Small intestine (tissue), 7 donors: ENCODE results near the gene CLCN2. TPM values are rescaled to one million over a fixed set of nuclear protein-coding genes. Genes with fewer than 3 reads are reported as not detected.
A peak's percentile ranks its signal among the peaks of the same experiment; 100 is the strongest.

ENCODE experiments used
- DNase-seq, 2 donors: peaks; one replicate each; pipeline versions ENCODE4 v3.0.0 to v3.0.0-alpha.2; 2013
- FAIRE-seq: peaks from 2 replicates; lab custom pipeline; 2012; peaks lifted over from hg19 to GRCh38; lab: Jason Lieb, UNC
- H3K27ac ChIP-seq, 3 donors: one replicate each; pipeline ENCODE4 v1.5.1; 2013; ENCODE audit warnings: low read length in 2 of 3, mild to moderate bottlenecking in 2 of 3, control low read depth in 1 of 3, inconsistent platforms in 1 of 3, low read depth in 1 of 3, moderate library complexity in 1 of 3
- H3K27me3 ChIP-seq, 3 donors: one replicate each; pipeline ENCODE4 v1.6.1; 2013; ENCODE audit warnings: low read length in 3 of 3, inconsistent platforms in 1 of 3; ENCODE audit not compliant: control insufficient read depth in 3 of 3, insufficient read depth in 3 of 3
- H3K36me3 ChIP-seq, 3 donors: one replicate each; pipeline ENCODE4 v1.6.1; 2013; ENCODE audit warnings: low read length in 3 of 3, inconsistent platforms in 1 of 3, low read depth in 1 of 3, mild to moderate bottlenecking in 1 of 3, moderate library complexity in 1 of 3; ENCODE audit not compliant: control insufficient read depth in 3 of 3, insufficient read depth in 2 of 3
- H3K4me1 ChIP-seq, 3 donors: one replicate each; pipeline ENCODE4 v1.6.1; 2013; ENCODE audit warnings: low read length in 2 of 3, inconsistent platforms in 1 of 3, low read depth in 1 of 3, mild to moderate bottlenecking in 1 of 3, moderate library complexity in 1 of 3; ENCODE audit not compliant: control insufficient read depth in 3 of 3, insufficient read depth in 2 of 3
- H3K4me3 ChIP-seq, 3 donors: one replicate each; pipeline ENCODE4 v1.5.1; 2013; ENCODE audit warnings: low read length in 3 of 3, control low read depth in 1 of 3, inconsistent platforms in 1 of 3, low read depth in 1 of 3, mild to moderate bottlenecking in 1 of 3, moderate library complexity in 1 of 3
- H3K9me3 ChIP-seq, 2 donors: one replicate each; pipeline ENCODE4 v1.6.1; 2013; ENCODE audit warnings: low read depth in 1 of 2, low read length in 1 of 2; ENCODE audit not compliant: control insufficient read depth in 2 of 2, insufficient read depth in 1 of 2
- WGBS, 3 donors: extraction: QIAGEN DNeasy Blood & Tissue Kit; methylation state at CpG; one replicate each; pipeline ENCODE4 v1.1.7; 2013; 5-methylcytosine and 5-hydroxymethylcytosine counted together
- polyA plus RNA-seq, 4 donors: library from polyadenylated mRNA; stranded (reverse) in 3 of 4; unstranded in 1 of 4; fragments of 200-250 nt in 3 of 4; fragments of 120-200 nt in 1 of 4; gene quantifications; one replicate each; pipeline versions ENCODE4 v1.2.1 to v1.2.3, GENCODE V29; 2013
- donor health status: healthy with polysubstance abuse.
- donor health status: control.
- donor health status: control.
- donor health status: Bipolar disorder and iron deficiency.
- donor health status: healthy.

CLCN2 gene
- polyA plus RNA-seq, 4 donors: 10.0 to 30.9 (median 15.3) TPM

DNA sequence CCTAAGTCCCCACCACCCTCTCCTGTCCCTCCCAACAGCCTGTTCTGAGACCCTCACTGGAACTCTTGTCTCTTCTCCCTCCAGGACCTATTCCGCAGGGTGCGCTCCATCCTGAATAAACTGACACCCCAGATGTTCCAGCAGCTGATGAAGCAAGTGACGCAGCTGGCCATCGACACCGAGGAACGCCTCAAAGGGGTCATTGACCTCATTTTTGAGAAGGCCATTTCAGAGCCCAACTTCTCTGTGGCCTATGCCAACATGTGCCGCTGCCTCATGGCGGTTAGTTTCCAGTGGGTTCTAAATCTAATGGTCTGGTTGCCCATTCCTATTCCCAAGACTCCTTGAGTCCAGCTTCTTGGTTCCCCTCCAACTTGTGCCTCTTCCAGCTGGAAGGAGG is 37.7 kb downstream of the CLCN2 start:
- 82 to 93% (median 90%) methylated on average over 8 of the region's 8 CpGs for WGBS, 3 donors
- Histone ChIP-seq H3K9me3 (no peaks in the 10 kb centered on the region), H3K36me3 (peaks cover 68 to 95% (median 70%) of the 10 kb centered on the region in 3 donors), H3K4me1 (peaks cover 4 to 10% (median 6%) of the 10 kb centered on the region in 3 donors), H3K4me3 (no peak overlapping the region), H3K27me3 (no peaks in the 10 kb centered on the region), H3K27ac (no peak overlapping the region)
- FAIRE-seq (no peak), DNase-seq (no peak)

DNA sequence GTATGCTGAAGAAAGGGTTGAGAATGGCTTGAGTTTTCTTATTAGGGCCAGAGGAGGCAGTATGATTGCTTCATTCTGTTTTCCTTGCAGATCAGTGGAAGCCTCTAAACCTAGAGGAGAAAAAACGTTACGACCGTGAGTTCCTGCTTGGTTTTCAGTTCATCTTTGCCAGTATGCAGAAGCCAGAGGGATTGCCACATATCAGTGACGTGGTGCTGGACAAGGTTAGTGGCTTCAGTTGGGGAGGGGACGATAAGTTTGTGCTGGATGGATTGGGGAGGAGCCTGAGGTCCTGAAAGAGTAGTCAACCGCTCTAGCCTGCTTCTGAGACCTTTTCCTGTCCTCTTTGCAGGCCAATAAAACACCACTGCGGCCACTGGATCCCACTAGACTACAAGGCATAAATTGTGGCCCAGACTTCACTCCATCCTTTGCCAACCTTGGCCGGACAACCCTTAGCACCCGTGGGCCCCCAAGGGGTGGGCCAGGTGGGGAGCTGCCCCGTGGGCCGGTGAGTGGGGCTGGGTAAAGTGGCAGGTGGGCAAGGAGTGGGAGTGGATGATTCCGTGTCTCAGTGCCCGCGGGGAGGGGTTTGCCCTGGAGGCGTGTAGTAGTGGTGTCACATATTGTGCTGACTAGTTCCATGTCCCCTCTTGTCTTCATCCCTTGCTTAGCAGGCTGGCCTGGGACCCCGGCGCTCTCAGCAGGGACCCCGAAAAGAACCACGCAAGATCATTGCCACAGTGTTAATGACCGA is 38.5 kb downstream of the CLCN2 start:
- Histone ChIP-seq H3K27ac (no peak overlapping the region), H3K27me3 (no peaks in the 10 kb centered on the region), H3K4me3 (no peak overlapping the region), H3K9me3 (no peaks in the 10 kb centered on the region), H3K36me3 (peaks cover 63 to 93% (median 66%) of the 10 kb centered on the region in 3 donors), H3K4me1 (peaks cover 4 to 11% (median 6%) of the 10 kb centered on the region in 3 donors)
- WGBS, 3 donors: 89 to 91% (median 89%) methylated on average over 20 of the region's 20 CpGs
- FAIRE-seq (no peak), DNase-seq (no peak)

DNA sequence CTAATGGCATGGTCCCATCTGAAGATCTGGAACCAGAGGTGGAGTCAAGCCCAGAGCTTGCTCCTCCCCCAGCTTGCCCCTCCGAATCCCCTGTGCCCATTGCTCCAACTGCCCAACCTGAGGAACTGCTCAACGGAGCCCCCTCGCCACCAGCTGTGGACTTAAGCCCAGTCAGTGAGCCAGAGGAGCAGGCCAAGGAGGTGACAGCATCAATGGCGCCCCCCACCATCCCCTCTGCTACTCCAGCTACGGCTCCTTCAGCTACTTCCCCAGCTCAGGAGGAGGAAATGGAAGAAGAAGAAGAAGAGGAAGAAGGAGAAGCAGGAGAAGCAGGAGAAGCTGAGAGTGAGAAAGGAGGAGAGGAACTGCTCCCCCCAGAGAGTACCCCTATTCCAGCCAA is 39.7 kb downstream of the CLCN2 start:
- Histone ChIP-seq H3K9me3 (no peaks in the 10 kb centered on the region), H3K27me3 (no peaks in the 10 kb centered on the region), H3K4me1 (peaks cover 6 to 15% (median 6%) of the 10 kb centered on the region in 3 donors), H3K27ac (no peak overlapping the region), H3K4me3 (no peak overlapping the region), H3K36me3 (peaks cover 54 to 91% (median 61%) of the 10 kb centered on the region in 3 donors)
- DNase-seq: no peak
- FAIRE-seq: no peak
- 86 to 91% (median 91%) methylated on average over 5 of the region's 5 CpGs for WGBS, 3 donors

DNA sequence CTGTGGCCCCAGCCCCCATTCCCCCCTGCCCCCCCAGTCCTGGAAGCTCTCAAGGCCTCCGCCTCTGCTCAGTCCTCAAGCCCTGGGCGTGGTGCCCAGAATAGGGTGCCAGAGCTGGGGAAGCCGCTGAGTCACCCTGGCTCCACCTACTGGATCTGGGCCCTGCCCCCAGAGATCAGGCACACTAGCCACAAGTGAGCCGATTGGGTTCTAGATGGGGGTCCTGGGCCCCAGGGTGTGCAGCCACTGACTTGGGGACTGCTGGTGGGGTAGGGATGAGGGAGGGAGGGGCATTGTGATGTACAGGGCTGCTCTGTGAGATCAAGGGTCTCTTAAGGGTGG is 41.3 kb downstream of the CLCN2 start:
- Histone ChIP-seq H3K4me1 (peaks cover 6 to 15% (median 6%) of the 10 kb centered on the region in 3 donors), H3K9me3 (no peaks in the 10 kb centered on the region), H3K4me3 (no peak overlapping the region), H3K27me3 (no peaks in the 10 kb centered on the region), H3K36me3 (peaks cover 43 to 91% (median 46%) of the 10 kb centered on the region in 3 donors), H3K27ac (peak overlapping the region in 1 of 3 donors; percentile 82)
- WGBS, 3 donors: 2 to 12% (median 8%) methylated on average over 3 to 4 of the region's 4 CpGs
- peak; percentile 53 to 92 for DNase-seq
- no peak for FAIRE-seq

DNA sequence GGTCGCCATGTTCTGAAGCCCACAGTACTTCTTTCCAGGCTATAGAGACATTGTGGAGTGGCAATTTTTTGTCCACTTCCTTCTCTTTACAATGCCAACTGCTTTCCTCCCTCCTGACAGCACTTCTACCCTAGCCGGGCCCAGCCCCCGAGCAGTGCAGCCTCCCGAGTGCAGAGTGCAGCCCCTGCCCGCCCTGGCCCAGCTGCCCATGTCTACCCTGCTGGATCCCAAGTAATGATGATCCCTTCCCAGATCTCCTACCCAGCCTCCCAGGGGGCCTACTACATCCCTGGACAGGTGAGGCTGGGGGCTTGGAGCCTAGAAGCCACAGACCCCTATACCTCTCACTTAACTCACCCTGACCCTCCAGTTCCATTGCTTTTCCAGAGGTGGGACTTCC is 44.2 kb downstream of the CLCN2 start:
- no peak for DNase-seq
- no peak for FAIRE-seq
- Histone ChIP-seq H3K4me3 (peak overlapping the region in 1 of 3 donors; percentile 76), H3K27me3 (no peaks in the 10 kb centered on the region), H3K27ac (no peak overlapping the region), H3K4me1 (peaks cover 6 to 15% (median 6%) of the 10 kb centered on the region in 3 donors), H3K9me3 (no peaks in the 10 kb centered on the region), H3K36me3 (peaks cover 21 to 64% (median 22%) of the 10 kb centered on the region in 3 donors)
- WGBS, 3 donors: 30 to 54% (median 33%) methylated on average over 5 of the region's 5 CpGs

DNA sequence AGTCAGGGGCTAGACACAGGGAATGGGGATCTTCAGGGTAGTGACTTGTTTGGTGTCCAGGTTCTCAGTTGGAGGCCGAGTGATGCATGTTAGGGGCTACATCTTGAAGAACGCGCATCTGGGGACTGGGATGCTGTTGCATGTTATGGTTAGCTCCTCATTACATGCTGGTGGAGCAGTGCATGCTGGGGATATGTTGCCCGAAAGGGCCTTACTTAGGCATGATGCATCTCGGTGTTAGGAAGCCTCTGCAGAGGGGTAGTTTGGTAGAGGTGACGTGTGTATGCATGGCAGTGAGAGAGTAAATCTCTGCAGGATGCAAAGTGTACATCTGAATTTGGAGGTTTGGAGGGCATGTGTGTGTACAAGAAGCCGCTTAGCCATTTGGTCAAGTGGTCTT is 44.6 kb downstream of the CLCN2 start:
- DNase-seq: no peak
- peak overlapping the region in 2 of 3 donors; percentile 76 to 92 for H3K4me3 ChIP-seq
- H3K9me3 ChIP-seq: no peaks in the 10 kb centered on the region
- WGBS, 3 donors: 68 to 74% (median 71%) methylated on average over 7 of the region's 7 CpGs
- H3K27ac ChIP-seq: peak overlapping the region in 1 of 3 donors; percentile 99
- peaks cover 6 to 15% (median 6%) of the 10 kb centered on the region in 3 donors for H3K4me1 ChIP-seq
- peaks cover 19 to 60% (median 21%) of the 10 kb centered on the region in 3 donors for H3K36me3 ChIP-seq
- no peaks in the 10 kb centered on the region for H3K27me3 ChIP-seq
- FAIRE-seq: no peak

DNA sequence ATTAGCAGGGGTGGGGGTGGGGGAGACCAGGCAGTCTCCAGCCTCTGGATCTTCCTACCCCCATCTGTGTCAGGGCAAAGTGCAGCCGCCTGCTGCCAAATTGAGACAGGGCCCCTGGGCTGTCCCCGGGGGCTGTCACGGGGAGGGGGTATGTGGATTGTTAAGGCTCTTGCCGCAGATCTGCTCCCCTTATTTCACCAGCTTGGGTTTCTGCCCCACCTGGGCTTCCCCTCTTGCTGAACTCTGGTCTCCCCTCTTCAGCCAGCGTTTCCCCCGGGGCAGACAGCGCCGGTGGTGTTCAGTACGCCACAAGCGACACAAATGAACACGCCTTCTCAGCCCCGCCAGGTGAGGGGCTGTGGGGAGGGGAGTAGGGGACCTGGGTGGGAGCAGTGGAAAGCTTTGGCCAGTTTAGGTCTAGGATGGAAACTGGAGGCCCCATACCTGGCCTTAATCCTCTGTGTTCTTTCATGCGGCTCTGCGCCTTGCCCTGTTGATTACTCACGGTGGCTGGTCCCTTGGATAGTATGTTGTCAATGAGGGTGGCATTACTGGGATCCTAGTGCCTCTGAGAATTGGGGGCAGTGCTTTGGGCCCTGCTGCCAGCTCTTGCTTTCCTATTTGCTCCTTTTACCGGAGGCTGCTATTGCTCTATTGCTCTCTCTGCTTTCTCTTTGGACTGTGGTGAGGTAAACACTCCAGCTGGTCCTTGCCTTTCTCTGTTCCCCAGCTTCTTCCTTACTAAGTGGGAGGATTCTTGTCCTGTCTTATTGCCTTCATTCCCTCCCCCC is 45.3 kb downstream of the CLCN2 start:
- Histone ChIP-seq H3K27me3 (no peaks in the 10 kb centered on the region), H3K27ac (peak overlapping the region; percentile 91 to 99 (median 96)), H3K9me3 (no peaks in the 10 kb centered on the region), H3K4me3 (peak overlapping the region; percentile 69 to 92 (median 76)), H3K4me1 (peaks cover 6 to 15% (median 6%) of the 10 kb centered on the region in 3 donors), H3K36me3 (peaks cover 11 to 52% (median 15%) of the 10 kb centered on the region in 3 donors)
- no peak for FAIRE-seq
- DNase-seq: peak; percentile 45 to 66
- WGBS, 3 donors: 3 to 22% (median 5%) methylated on average over 13 to 16 of the region's 16 CpGs

DNA sequence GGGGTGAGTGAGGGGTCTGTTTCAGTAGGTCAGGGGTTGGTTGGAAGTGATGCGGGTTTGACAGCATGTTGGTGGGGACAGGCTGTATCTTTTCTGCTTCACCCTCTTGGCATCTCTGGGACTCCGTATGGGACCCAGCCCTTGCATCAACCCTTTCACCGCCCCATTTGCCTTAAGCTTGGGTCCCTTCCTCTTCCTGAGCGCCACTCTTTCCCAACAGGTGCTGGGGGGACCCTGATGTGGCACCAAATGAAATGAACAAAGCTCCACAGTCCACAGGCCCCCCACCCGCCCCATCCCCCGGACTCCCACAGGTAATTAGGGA is 45.9 kb downstream of the CLCN2 start:
- FAIRE-seq (no peak), DNase-seq (no peak)
- 1 to 13% (median 6%) methylated on average over 6 of the region's 6 CpGs for WGBS, 3 donors
- Histone ChIP-seq H3K9me3 (no peaks in the 10 kb centered on the region), H3K27me3 (no peaks in the 10 kb centered on the region), H3K27ac (peak overlapping the region; percentile 91 to 99 (median 96)), H3K36me3 (peaks cover 6 to 47% (median 9%) of the 10 kb centered on the region in 3 donors), H3K4me1 (peaks cover 6 to 15% (median 6%) of the 10 kb centered on the region in 3 donors), H3K4me3 (peak overlapping the region; percentile 69 to 92 (median 76))
